H1 (cell line): Measurements from ENCODE around the gene GPR171. TPM values are rescaled to one million over a fixed set of nuclear protein-coding genes. Genes with fewer than 3 reads are reported as not detected.

Source experiments
- CTCF ChIA-PET: fragments of 300-600 bp; sonication (Branson Sonifier 250); formaldehyde crosslinking; loops from one replicate; lab custom pipeline; 2021; ENCODE audit not compliant: partially characterized antibody; lab: Charles Lee
- POLR2A ChIA-PET: fragments of 300-600 bp; sonication (Branson Sonifier 250); formaldehyde crosslinking; loops from one replicate; lab custom pipeline; 2021; ENCODE audit warnings: inconsistent platforms; ENCODE audit not compliant: partially characterized antibody; lab: Charles Lee
- DNase-seq, 2 experiments: peaks; one replicate each; pipeline versions ENCODE4 v3.0.0 to v3.0.0-alpha.2; 2010 to 2022; ENCODE audit warnings: low spot score in 2 of 2, low read depth in 1 of 2, mixed read lengths in 1 of 2
- FAIRE-seq: peaks from 2 replicates; lab custom pipeline; 2011; peaks lifted over from hg19 to GRCh38; lab: Jason Lieb, UNC
- H2AFZ ChIP-seq: 2 replicates; pipeline ENCODE4 v1.8.1; 2012; ENCODE audit warnings: low read length, inconsistent platforms
- H2AK5ac ChIP-seq: 2 replicates; pipeline ENCODE4 v1.6.1; 2013; ENCODE audit warnings: low read depth, low read length
- H2BK120ac ChIP-seq: replicated peaks from 2 replicates; pipeline ENCODE3; 2013; ENCODE audit warnings: low read depth, low read length, inconsistent platforms
- H2BK12ac ChIP-seq: 2 replicates; pipeline ENCODE4 v1.6.1; 2013; ENCODE audit warnings: low read depth, low read length
- H2BK15ac ChIP-seq: 2 replicates; pipeline ENCODE4 v1.6.1; 2013; ENCODE audit warnings: low read length
- H2BK20ac ChIP-seq: 2 replicates; pipeline ENCODE4 v1.6.1; 2013; ENCODE audit warnings: low read length
- H2BK5ac ChIP-seq: 2 replicates; pipeline ENCODE4 v1.6.1; 2013; ENCODE audit warnings: low read depth, low read length
- H3K14ac ChIP-seq: 2 replicates; pipeline ENCODE4 v1.6.1; 2013; ENCODE audit warnings: inconsistent platforms; ENCODE audit not compliant: insufficient read length
- H3K18ac ChIP-seq: 2 replicates; pipeline ENCODE4 v1.6.1; 2013; ENCODE audit warnings: low read length; ENCODE audit errors: extremely low read depth
- H3K23ac ChIP-seq: 2 replicates; pipeline ENCODE4 v1.6.1; 2013; ENCODE audit warnings: inconsistent platforms; ENCODE audit not compliant: insufficient read length
- H3K23me2 ChIP-seq: 2 replicates; pipeline ENCODE4 v1.6.1; 2013; ENCODE audit warnings: low read depth, low read length
- H3K27ac ChIP-seq: 2 replicates; pipeline ENCODE4 v1.6.1; 2011; ENCODE audit warnings: low read depth, low read length, inconsistent platforms
- H3K27me3 ChIP-seq, 4 experiments: replicated peaks in 1 of 4; 1 replicate in 1 of 4; 2 replicates in 3 of 4; pipeline versions ENCODE4 v1.6.1 to v1.8.1; 2011 to 2013; ENCODE audit warnings: low read length in 3 of 4, mild to moderate bottlenecking in 3 of 4, inconsistent platforms in 2 of 4, mixed read lengths in 2 of 4, moderate library complexity in 1 of 4; ENCODE audit not compliant: control insufficient read depth in 3 of 4, insufficient read depth in 3 of 4; ENCODE audit errors: extremely low read depth in 1 of 4
- H3K36me3 ChIP-seq, 4 experiments: 2 replicates each; pipeline versions ENCODE4 v1.6.1 to v1.8.1; 2011 to 2013; ENCODE audit warnings: mild to moderate bottlenecking in 4 of 4, low read length in 3 of 4, moderate library complexity in 2 of 4, control low read depth in 1 of 4, inconsistent platforms in 1 of 4; ENCODE audit not compliant: insufficient read depth in 4 of 4, control insufficient read depth in 2 of 4
- H3K4ac ChIP-seq: replicated peaks from 2 replicates; pipeline ENCODE3; 2013; ENCODE audit warnings: low read length, low read depth, mixed read lengths, inconsistent platforms; ENCODE audit not compliant: insufficient read length
- H3K4me1 ChIP-seq, 4 experiments: replicated peaks in 1 of 4; 1 replicate in 1 of 4; 2 replicates in 3 of 4; pipeline versions ENCODE4 v1.6.1 to v1.8.1; 2011 to 2013; ENCODE audit warnings: low read length in 3 of 4, inconsistent platforms in 2 of 4, mixed read lengths in 1 of 4; ENCODE audit not compliant: insufficient read depth in 4 of 4, control insufficient read depth in 3 of 4
- H3K4me2 ChIP-seq, 2 experiments: 2 replicates each; pipeline versions ENCODE4 v1.6.1 to v1.8.1; 2011 to 2013; ENCODE audit warnings: low read depth in 2 of 2, low read length in 2 of 2, control low read depth in 1 of 2, inconsistent platforms in 1 of 2, mild to moderate bottlenecking in 1 of 2; ENCODE audit not compliant: insufficient read depth in 1 of 2
- H3K4me3 ChIP-seq, 4 experiments: fragments of 200-600, 300-600 bp in 1 of 4; sonication (generic), shearing (Covaris generic), sonication (Bioruptor Twin) in 1 of 4; 2 replicates each; pipeline versions ENCODE4 v1.5.1 to v1.8.1; 2011 to 2016; ENCODE audit warnings: low read length in 4 of 4, low read depth in 3 of 4, control low read depth in 2 of 4, inconsistent platforms in 2 of 4, mild to moderate bottlenecking in 2 of 4, mixed read lengths in 1 of 4, moderate library complexity in 1 of 4; ENCODE audit not compliant: insufficient read depth in 2 of 4; ENCODE audit errors: extremely low read depth in 1 of 4
- H3K56ac ChIP-seq: replicated peaks from 2 replicates; pipeline ENCODE3; 2013; ENCODE audit warnings: low read depth, mild to moderate bottlenecking, mixed read lengths, low read length, inconsistent platforms; ENCODE audit not compliant: insufficient read length
- H3K79me1 ChIP-seq: 2 replicates; pipeline ENCODE4 v1.6.1; 2013; ENCODE audit warnings: low read depth, low read length, control low read depth
- H3K79me2 ChIP-seq, 2 experiments: 2 replicates each; pipeline versions ENCODE4 v1.6.1 to v1.8.1; 2012 to 2013; ENCODE audit warnings: low read length in 2 of 2, mild to moderate bottlenecking in 2 of 2, inconsistent platforms in 1 of 2; ENCODE audit not compliant: insufficient read depth in 2 of 2, control insufficient read depth in 1 of 2
- H3K9ac ChIP-seq, 4 experiments: replicated peaks in 1 of 4; 1 replicate in 1 of 4; 2 replicates in 3 of 4; pipeline versions ENCODE4 v1.6.1 to v1.8.1; 2011 to 2013; ENCODE audit warnings: low read depth in 3 of 4, low read length in 3 of 4, control low read depth in 2 of 4, mild to moderate bottlenecking in 2 of 4, moderate library complexity in 2 of 4, inconsistent platforms in 1 of 4; ENCODE audit errors: extremely low read depth in 1 of 4
- H3K9me3 ChIP-seq, 2 experiments: 2 replicates each; pipeline versions ENCODE4 v1.6.1 to v1.8.1; 2012 to 2013; ENCODE audit warnings: mild to moderate bottlenecking in 2 of 2, moderate library complexity in 2 of 2, control low read depth in 1 of 2, inconsistent platforms in 1 of 2, low read depth in 1 of 2, low read length in 1 of 2, mixed read lengths in 1 of 2; ENCODE audit not compliant: insufficient read depth in 2 of 2
- H4K20me1 ChIP-seq, 2 experiments: replicated peaks in 1 of 2; 2 replicates each; pipeline versions ENCODE3 to v1.8.1; 2011 to 2013; ENCODE audit warnings: inconsistent platforms in 2 of 2, low read length in 2 of 2, mild to moderate bottlenecking in 1 of 2; ENCODE audit not compliant: insufficient read depth in 2 of 2, control insufficient read depth in 1 of 2
- H4K5ac ChIP-seq: 2 replicates; pipeline ENCODE4 v1.6.1; 2013; ENCODE audit warnings: low read length, low read depth, mixed read lengths, inconsistent platforms; ENCODE audit not compliant: insufficient read length
- H4K8ac ChIP-seq: 2 replicates; pipeline ENCODE4 v1.8.0; 2013; ENCODE audit warnings: mild to moderate bottlenecking, moderate library complexity, low read length, inconsistent platforms; ENCODE audit not compliant: insufficient read depth; ENCODE audit errors: extremely low read depth
- H4K91ac ChIP-seq: replicated peaks from 2 replicates; pipeline ENCODE3; 2013; ENCODE audit warnings: low read length, mixed read lengths, inconsistent platforms; ENCODE audit not compliant: insufficient read length
- BCL11A ChIP-seq, 2 experiments: IDR thresholded peaks; one replicate each; pipeline ENCODE4 v1.6.1; 2011; ENCODE audit warnings: low read depth in 2 of 2, low read length in 2 of 2, mild to moderate bottlenecking in 2 of 2
- CREB1 ChIP-seq: IDR thresholded peaks from 2 replicates; pipeline ENCODE4 v1.6.1; 2012; ENCODE audit warnings: inconsistent platforms
- EZH2 ChIP-seq: fragments of 200-600 bp; sonication (generic); IDR thresholded peaks from 2 replicates; pipeline ENCODE4 v1.7.1; 2012; ENCODE audit warnings: low read depth, mild to moderate bottlenecking, moderate library complexity, low read length, inconsistent platforms; ENCODE audit not compliant: severe bottlenecking
- FOSL1 ChIP-seq: IDR thresholded peaks from 2 replicates; pipeline ENCODE4 v1.6.1; 2011; ENCODE audit warnings: mild to moderate bottlenecking, low read depth, low read length, moderate library complexity; ENCODE audit not compliant: insufficient read depth
- GABPA ChIP-seq: IDR thresholded peaks from 2 replicates; pipeline ENCODE4 v1.6.1; 2011; ENCODE audit warnings: mild to moderate bottlenecking, low read length, moderate library complexity, borderline replicate concordance; ENCODE audit not compliant: insufficient read depth
- GTF2F1 ChIP-seq: IDR thresholded peaks from 2 replicates; pipeline ENCODE4 v1.6.1; 2012; ENCODE audit warnings: low read depth, low read length, improper control_type of control experiment, borderline replicate concordance
- POLR2A ChIP-seq, 2 experiments: IDR thresholded peaks; 1 replicate in 1 of 2; 2 replicates in 1 of 2; pipeline ENCODE4 v1.6.1; 2011; ENCODE audit warnings: low read depth in 2 of 2, low read length in 2 of 2, mild to moderate bottlenecking in 2 of 2; ENCODE audit errors: control extremely low read depth in 1 of 2
- SAP30 ChIP-seq: fragments of 300-600 bp; sonication (generic); IDR thresholded peaks from 2 replicates; pipeline ENCODE4 v1.7.1; 2012; ENCODE audit warnings: low read length, moderate library complexity, mild to moderate bottlenecking, inconsistent platforms; ENCODE audit not compliant: insufficient read depth, insufficient replicate concordance
- SIRT6 ChIP-seq: IDR thresholded peaks from one replicate; pipeline ENCODE4 v1.7.1; 2012; ENCODE audit warnings: low read length, inconsistent platforms
- SP1 ChIP-seq: IDR thresholded peaks from 2 replicates; pipeline ENCODE4 v1.6.1; 2011; ENCODE audit warnings: low read depth, low read length
- SRF ChIP-seq: IDR thresholded peaks from 2 replicates; pipeline ENCODE4 v1.6.1; 2011; ENCODE audit warnings: mild to moderate bottlenecking, low read depth, low read length, moderate library complexity
- TEAD4 ChIP-seq: IDR thresholded peaks from 2 replicates; pipeline ENCODE4 v1.6.1; 2012; ENCODE audit warnings: low read depth, low read length, inconsistent platforms, mixed read lengths
- WGBS, 2 experiments: shearing (Covaris generic) in 1 of 2; methylation state at CpG; one replicate each; pipeline versions ENCODE4 v1.1.6 to v1.1.7; 2013 to 2015; ENCODE audit warnings: low lambda C conversion rate in 2 of 2, mixed read lengths in 2 of 2, inconsistent platforms in 1 of 2, low coverage in 1 of 2, missing lambda C conversion rate in 1 of 2; ENCODE audit not compliant: insufficient replicate concordance in 2 of 2, insufficient coverage in 1 of 2, insufficient read length in 1 of 2; ENCODE audit errors: extremely low coverage in 1 of 2, missing lambda C conversion rate in 1 of 2; 5-methylcytosine and 5-hydroxymethylcytosine counted together
- polyA plus RNA-seq, 7 experiments: library from polyadenylated mRNA; depleted of rRNA in 3 of 7; stranded (reverse) in 5 of 7; unstranded in 2 of 7; fragments of >200 nt in 5 of 7; fragments of 200-250 nt in 2 of 7; gene quantifications; 1 replicate in 5 of 7; 2 replicates in 1 of 7; 4 replicates in 1 of 7; pipeline versions ENCODE4 v1.2.1 to v1.2.3, GENCODE V29; 2011 to 2013; ENCODE audit warnings: missing spikeins in 2 of 7, mixed read lengths in 2 of 7
- total RNA-seq: library from RNA; stranded (reverse); fragmentation: NEBNext Ultra II Directional; extraction: Animal tissue kit (Norgen Biotek cat#: 25700); gene quantifications from 2 replicates; pipeline ENCODE4 v1.2.1, GENCODE V29; 2021
- TF ChIP-seq, protein P1 (sequence below): IDR thresholded peaks from 2 replicates; pipeline ENCODE4 v1.6.1; 2012; ENCODE audit warnings: low read length, inconsistent platforms

Gene GPR171
- total and polyA plus RNA-seq, 2 of the 8 experiments (the other 6 are each of a cell fraction or from before 2014, with no cell fraction given) = not detected

DNA sequence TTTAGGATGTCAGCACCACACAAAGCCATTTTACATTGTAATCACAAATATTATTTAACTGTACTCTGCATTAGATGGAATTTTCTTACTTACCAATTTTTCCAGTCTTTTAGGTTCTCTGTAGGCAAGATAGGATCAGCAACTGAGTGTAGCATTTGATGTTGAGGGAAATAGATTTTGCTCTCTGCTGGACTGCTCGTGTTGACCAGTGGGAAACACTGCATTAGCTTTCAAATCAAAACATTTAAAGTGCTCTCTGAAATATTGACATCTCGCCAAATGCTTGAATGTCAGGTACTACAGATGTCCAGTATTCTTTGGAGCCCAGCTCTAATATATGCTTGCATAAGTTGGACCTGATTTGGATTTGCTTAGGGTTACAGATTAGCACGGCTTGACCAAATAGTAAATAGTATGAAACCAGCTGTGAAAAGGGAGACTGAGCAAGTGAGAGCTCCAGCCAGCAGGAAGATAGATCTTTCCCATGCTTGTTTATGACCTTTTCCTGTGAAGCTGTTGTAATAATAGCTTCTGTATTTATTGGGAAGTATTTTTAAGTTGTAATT, 45.8 kb upstream of the GPR171 start:
- Histone ChIP-seq H4K20me1 (no peaks in the 10 kb centered on the region), H4K91ac (no peak overlapping the region), H3K56ac (no peak overlapping the region), H2AK5ac (no peak overlapping the region), H3K4me1 (no peaks in the 10 kb centered on the region), H3K4me2 (no peak overlapping the region), H3K4me3 (no peak overlapping the region), H3K18ac (no peak overlapping the region), H2BK5ac (no peak overlapping the region), H3K27me3 (no peaks in the 10 kb centered on the region), H2BK20ac (no peak overlapping the region), H2BK15ac (no peak overlapping the region), H2BK12ac (no peak overlapping the region), H3K23me2 (no peaks in the 10 kb centered on the region), H2BK120ac (no peak overlapping the region), H3K23ac (no peak overlapping the region), H3K9me3 (no peaks in the 10 kb centered on the region), H4K5ac (no peak overlapping the region), H4K8ac (no peak overlapping the region), H3K27ac (no peak overlapping the region), H3K14ac (no peak overlapping the region), H3K36me3 (no peaks in the 10 kb centered on the region; a peak in 1 of 8 replicates), H3K4ac (no peak overlapping the region), H3K79me1 (no peaks in the 10 kb centered on the region), H3K79me2 (no peaks in the 10 kb centered on the region), H2AFZ (no peak overlapping the region), H3K9ac (no peak overlapping the region)
- DNase-seq (no peak), FAIRE-seq (no peak)
- ChIA-PET POLR2A (no interaction called here), CTCF (interaction anchor here (1.7 to 2.0 kb wide), 2 partner anchors 9 to 20 kb away, joined by 5 to 9 read pairs; no protein-coding TSS in a partner anchor)
- WGBS, 2 experiments = 83% methylated on average over 3 of the region's 3 CpGs; no CpG with 5 or more reads in 1 of the 2 experiments
- TF ChIP-seq BCL11A (IDR thresholded peaks at IDR 0.05; ENCODE audit: low read depth in 2 of 2, low read length in 2 of 2) (no peak), SAP30 (no peak), GABPA (no peak), GTF2F1 (no peak), SP1 (no peak), FOSL1 (no peak), SIRT6 (no peak), CREB1 (no peak), EZH2 (no peak), TEAD4 (no peak), POLR2A (IDR thresholded peaks at IDR 0.05; ENCODE audit: control extremely low read depth in 1 of 2, low read depth in 2 of 2, low read length in 2 of 2) (no peak), SRF (no peak)
- TF ChIP-seq, protein P1, sequence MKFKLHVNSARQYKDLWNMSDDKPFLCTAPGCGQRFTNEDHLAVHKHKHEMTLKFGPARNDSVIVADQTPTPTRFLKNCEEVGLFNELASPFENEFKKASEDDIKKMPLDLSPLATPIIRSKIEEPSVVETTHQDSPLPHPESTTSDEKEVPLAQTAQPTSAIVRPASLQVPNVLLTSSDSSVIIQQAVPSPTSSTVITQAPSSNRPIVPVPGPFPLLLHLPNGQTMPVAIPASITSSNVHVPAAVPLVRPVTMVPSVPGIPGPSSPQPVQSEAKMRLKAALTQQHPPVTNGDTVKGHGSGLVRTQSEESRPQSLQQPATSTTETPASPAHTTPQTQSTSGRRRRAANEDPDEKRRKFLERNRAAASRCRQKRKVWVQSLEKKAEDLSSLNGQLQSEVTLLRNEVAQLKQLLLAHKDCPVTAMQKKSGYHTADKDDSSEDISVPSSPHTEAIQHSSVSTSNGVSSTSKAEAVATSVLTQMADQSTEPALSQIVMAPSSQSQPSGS = no peak
